Measurements from ENCODE around the gene NLRP9. TPM values are rescaled to one million over a fixed set of nuclear protein-coding genes. Genes with fewer than 3 reads are reported as not detected.
"Not testable (repeated sequence)": the region's sequence is repeated elsewhere in the genome, so short reads cannot be mapped to it uniquely, and the experiment has no call there.

The NLRP9 gene
- total RNA-seq (not detected), total RNA-seq (0 reads per million in 2 donors)

DNA sequence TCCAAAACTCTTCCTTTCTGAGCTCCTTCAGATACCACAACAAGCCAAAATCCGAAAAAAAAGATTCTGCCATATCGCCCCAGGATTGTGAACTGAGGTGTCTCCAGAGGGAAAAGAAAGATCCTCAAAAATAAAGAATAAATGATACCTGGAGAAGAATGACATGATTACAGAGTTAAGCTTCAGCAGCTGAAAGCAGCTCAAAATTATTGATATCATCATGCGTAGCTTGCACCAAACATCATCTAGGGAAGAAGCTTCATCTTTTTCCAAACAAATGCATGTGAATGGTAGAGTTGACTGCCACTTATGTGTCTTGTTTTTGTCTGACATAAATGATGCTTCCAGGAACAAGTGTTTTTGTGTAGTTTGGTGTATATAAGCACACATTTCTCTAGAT, at the start of gene NLRP9:
TSS of gene NLRP9 (minus strand) at position 101 of the 400 bp plus-strand sequence. CDS start at position 73, 28 bp downstream.
- no peaks in the 10 kb centered on the region for H3K4me1 Mint-ChIP-seq
- no peak within 1 kb of the TSS for H3K27ac Mint-ChIP-seq
- no peaks in the 10 kb centered on the region for H3K36me3 Mint-ChIP-seq (ENCODE audit: low read depth)
- H3K4me3 Mint-ChIP-seq: no peak within 1 kb of the TSS
- peaks cover 32% of the 10 kb centered on the region for H3K27me3 Mint-ChIP-seq
- H3K9me3 ChIP-seq (ENCODE audit: control insufficient read depth, low read length, poor library complexity, severe bottlenecking): no peaks in the 10 kb centered on the region
- DNase-seq (no peak), ATAC-seq (no peak)

DNA sequence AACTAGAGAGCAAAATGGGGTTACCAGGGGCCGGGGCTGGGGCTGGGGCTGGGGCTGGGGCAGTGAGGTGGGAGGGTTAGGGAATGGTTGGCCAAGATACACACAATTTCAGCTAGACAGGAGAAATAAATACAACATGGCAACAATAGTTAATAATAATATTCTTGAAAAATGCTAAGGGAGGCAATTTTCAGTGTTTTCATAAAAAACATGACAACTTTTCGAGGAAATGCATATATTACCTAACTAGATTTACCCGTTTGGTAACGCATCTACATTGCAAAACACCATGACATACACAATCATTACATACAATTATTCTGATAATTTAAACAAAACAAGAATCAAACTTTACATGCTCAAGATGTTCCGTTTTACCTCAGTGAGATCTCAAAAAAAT, 42.9 kb upstream of the NLRP9 start:
- Mint-ChIP-seq H3K27ac (no peak overlapping the region), H3K27me3 (peaks cover 61% of the 10 kb centered on the region), H3K36me3 (ENCODE audit: low read depth) (no peaks in the 10 kb centered on the region), H3K4me1 (no peaks in the 10 kb centered on the region), H3K4me3 (no peak overlapping the region)
- no peaks in the 10 kb centered on the region for H3K9me3 ChIP-seq (ENCODE audit: control insufficient read depth, low read length, poor library complexity, severe bottlenecking)
- DNase-seq: no peak
- ATAC-seq: no peak

DNA sequence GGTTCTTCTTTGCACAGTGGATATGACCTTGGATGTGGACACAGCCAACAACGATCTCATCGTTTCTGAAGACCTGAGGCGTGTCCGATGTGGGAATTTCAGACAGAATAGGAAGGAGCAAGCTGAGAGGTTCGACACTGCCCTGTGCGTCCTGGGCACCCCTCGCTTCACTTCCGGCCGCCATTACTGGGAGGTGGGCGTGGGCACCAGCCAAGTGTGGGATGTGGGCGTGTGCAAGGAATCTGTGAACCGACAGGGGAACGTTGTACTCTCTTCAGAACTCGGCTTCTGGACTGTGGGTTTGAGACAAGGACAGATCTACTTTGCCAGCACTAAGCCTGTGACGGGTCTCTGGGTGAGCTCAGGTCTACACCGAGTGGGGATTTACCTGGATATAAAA, 40.1 kb upstream of the NLRP9 start:
- Mint-ChIP-seq H3K36me3 (ENCODE audit: low read depth) (no peaks in the 10 kb centered on the region), H3K27me3 (peaks cover 60% of the 10 kb centered on the region), H3K27ac (no peak overlapping the region), H3K4me3 (no peak overlapping the region), H3K4me1 (no peaks in the 10 kb centered on the region)
- ATAC-seq (no peak), DNase-seq (no peak)
- H3K9me3 ChIP-seq (ENCODE audit: control insufficient read depth, low read length, poor library complexity, severe bottlenecking): no peaks in the 10 kb centered on the region

- H3K36me3 Mint-ChIP-seq (ENCODE audit: low read depth): no peaks in the 10 kb centered on the region
- peaks cover 55% of the 10 kb centered on the region for H3K27me3 Mint-ChIP-seq
- no peak overlapping the region for H3K4me3 Mint-ChIP-seq
- ATAC-seq (no peak), DNase-seq (no peak)
- no peak overlapping the region for H3K27ac Mint-ChIP-seq
- H3K4me1 Mint-ChIP-seq: no peaks in the 10 kb centered on the region
- no peaks in the 10 kb centered on the region for H3K9me3 ChIP-seq (ENCODE audit: control insufficient read depth, low read length, poor library complexity, severe bottlenecking)
Observed at GRCh38 chr19:55777528-55777927, 39.3 kb upstream of the NLRP9 start.

- H3K27me3 Mint-ChIP-seq: peaks cover 31% of the 10 kb centered on the region
- H3K9me3 ChIP-seq (ENCODE audit: control insufficient read depth, low read length, poor library complexity, severe bottlenecking); H3K36me3 Mint-ChIP-seq (ENCODE audit: low read depth); DNase-seq; H3K4me1 Mint-ChIP-seq; H3K4me3 Mint-ChIP-seq; H3K27ac Mint-ChIP-seq; ATAC-seq: not testable (repeated sequence)
Observed at GRCh38 chr19:55769632-55770031, 31.4 kb upstream of the NLRP9 start.

- H3K4me1 Mint-ChIP-seq; DNase-seq; H3K27ac Mint-ChIP-seq; H3K4me3 Mint-ChIP-seq; ATAC-seq; H3K36me3 Mint-ChIP-seq (ENCODE audit: low read depth); H3K9me3 ChIP-seq (ENCODE audit: control insufficient read depth, low read length, poor library complexity, severe bottlenecking): not testable (repeated sequence)
- peaks cover 31% of the 10 kb centered on the region for H3K27me3 Mint-ChIP-seq
Observed at GRCh38 chr19:55768818-55769217, 30.6 kb upstream of the NLRP9 start, which contains the start of gene RFPL4AL1. Gene RFPL4AL1, plus strand, starts transcription at chr19:55769118. Its CDS starts 2,687 bp downstream, at chr19:55771805.

- peaks cover 35% of the 10 kb centered on the region for H3K27me3 Mint-ChIP-seq
- H3K4me3 Mint-ChIP-seq: no peak overlapping the region
- H3K27ac Mint-ChIP-seq: no peak overlapping the region
- no peaks in the 10 kb centered on the region for H3K36me3 Mint-ChIP-seq (ENCODE audit: low read depth)
- H3K4me1 Mint-ChIP-seq: no peaks in the 10 kb centered on the region
- no peak for DNase-seq
- no peak for ATAC-seq
- H3K9me3 ChIP-seq (ENCODE audit: control insufficient read depth, low read length, poor library complexity, severe bottlenecking): no peaks in the 10 kb centered on the region
Observed at GRCh38 chr19:55766466-55766865, 28.3 kb upstream of the NLRP9 start.

- not testable (repeated sequence) for H3K4me1 Mint-ChIP-seq; H3K27ac Mint-ChIP-seq; DNase-seq; H3K4me3 Mint-ChIP-seq; H3K36me3 Mint-ChIP-seq (ENCODE audit: low read depth); H3K9me3 ChIP-seq (ENCODE audit: control insufficient read depth, low read length, poor library complexity, severe bottlenecking); ATAC-seq
- peaks cover 30% of the 10 kb centered on the region for H3K27me3 Mint-ChIP-seq
Observed at GRCh38 chr19:55758797-55759196, 20.6 kb upstream of the NLRP9 start, which contains the start of gene RFPL4A. Gene RFPL4A, plus strand, starts transcription at chr19:55759097. Its CDS starts 2,704 bp downstream, at chr19:55761801.

GRCh38 chr19:55756808-55757207, 18.6 kb upstream of the NLRP9 start:
- not testable (repeated sequence) for H3K36me3 Mint-ChIP-seq (ENCODE audit: low read depth); H3K9me3 ChIP-seq (ENCODE audit: control insufficient read depth, low read length, poor library complexity, severe bottlenecking); H3K4me1 Mint-ChIP-seq; H3K27ac Mint-ChIP-seq; H3K4me3 Mint-ChIP-seq; DNase-seq; ATAC-seq
- peaks cover 36% of the 10 kb centered on the region for H3K27me3 Mint-ChIP-seq

DNA sequence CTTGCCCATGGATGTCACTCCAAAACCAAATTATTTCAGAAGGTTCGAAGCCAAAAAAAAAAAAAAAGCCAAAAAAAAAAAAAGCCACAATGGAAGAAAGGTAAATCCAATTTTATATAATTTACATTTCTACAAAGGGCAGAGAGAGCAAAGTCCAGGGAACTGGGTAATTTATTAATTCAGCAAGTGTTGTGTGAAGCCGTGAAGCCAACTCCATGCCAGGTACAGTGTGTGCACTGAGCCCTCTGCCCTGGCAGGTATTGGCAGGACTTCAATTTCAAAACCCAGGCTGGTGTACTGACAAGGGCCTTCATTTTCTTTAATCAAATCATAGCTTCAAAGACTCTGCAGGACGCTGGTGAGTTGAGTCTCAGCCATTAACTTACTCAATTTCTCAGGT, 15.2 kb upstream of the NLRP9 start:
- Mint-ChIP-seq H3K4me1 (no peaks in the 10 kb centered on the region), H3K27ac (peak overlapping the region; percentile 49), H3K4me3 (no peak overlapping the region), H3K36me3 (ENCODE audit: low read depth) (no peaks in the 10 kb centered on the region), H3K27me3 (peaks cover 20% of the 10 kb centered on the region)
- ATAC-seq (no peak), DNase-seq (no peak)
- H3K9me3 ChIP-seq (ENCODE audit: control insufficient read depth, low read length, poor library complexity, severe bottlenecking): no peaks in the 10 kb centered on the region

DNA sequence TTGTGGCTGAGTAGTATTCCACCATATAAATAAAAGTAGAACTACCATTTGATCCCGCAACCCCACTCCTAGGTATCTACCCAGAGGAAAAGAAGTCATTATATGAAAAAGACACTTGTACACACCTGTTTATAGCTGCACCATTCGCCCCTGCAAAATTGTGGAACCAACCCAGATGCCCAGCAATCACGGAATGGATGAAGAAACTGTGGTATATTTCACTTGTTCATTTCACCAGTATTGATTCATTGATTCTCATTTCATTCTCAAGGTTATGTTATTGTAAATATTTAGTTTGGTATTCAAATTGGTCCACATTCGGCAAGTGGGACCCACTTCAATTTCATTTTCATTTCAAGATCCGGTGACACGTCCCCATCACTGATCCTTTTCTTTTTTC, 12.5 kb upstream of the NLRP9 start:
- H3K9me3 ChIP-seq (ENCODE audit: control insufficient read depth, low read length, poor library complexity, severe bottlenecking): no peaks in the 10 kb centered on the region
- H3K4me1 Mint-ChIP-seq: no peaks in the 10 kb centered on the region
- peaks cover 11% of the 10 kb centered on the region for H3K27me3 Mint-ChIP-seq
- ATAC-seq (no peak), DNase-seq (no peak)
- H3K36me3 Mint-ChIP-seq (ENCODE audit: low read depth): no peaks in the 10 kb centered on the region
- no peak overlapping the region for H3K4me3 Mint-ChIP-seq
- H3K27ac Mint-ChIP-seq: no peak overlapping the region

DNA sequence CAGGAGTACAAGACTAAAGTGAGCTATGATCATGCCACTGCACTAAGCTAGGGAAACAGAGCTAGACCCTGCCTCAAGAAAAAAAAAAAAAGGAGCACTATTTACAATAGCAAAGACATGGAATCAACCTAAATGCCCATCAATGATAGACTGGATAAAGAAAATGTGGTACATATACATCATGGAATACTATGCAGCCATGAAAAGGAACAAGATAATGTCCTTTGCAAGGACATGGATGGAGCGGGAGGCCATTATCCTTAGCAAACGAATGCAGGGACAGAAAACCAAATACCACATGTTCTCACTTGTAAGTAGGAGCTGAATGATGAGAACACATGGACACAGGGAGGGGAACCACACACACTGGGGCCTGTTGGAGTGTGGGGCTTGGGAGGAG, 7.8 kb downstream of the NLRP9 start:
- not testable (repeated sequence) for H3K4me3 Mint-ChIP-seq; H3K4me1 Mint-ChIP-seq; H3K27ac Mint-ChIP-seq; H3K36me3 Mint-ChIP-seq (ENCODE audit: low read depth); ATAC-seq; H3K9me3 ChIP-seq (ENCODE audit: control insufficient read depth, low read length, poor library complexity, severe bottlenecking); DNase-seq
- H3K27me3 Mint-ChIP-seq: peaks cover 18% of the 10 kb centered on the region

DNA sequence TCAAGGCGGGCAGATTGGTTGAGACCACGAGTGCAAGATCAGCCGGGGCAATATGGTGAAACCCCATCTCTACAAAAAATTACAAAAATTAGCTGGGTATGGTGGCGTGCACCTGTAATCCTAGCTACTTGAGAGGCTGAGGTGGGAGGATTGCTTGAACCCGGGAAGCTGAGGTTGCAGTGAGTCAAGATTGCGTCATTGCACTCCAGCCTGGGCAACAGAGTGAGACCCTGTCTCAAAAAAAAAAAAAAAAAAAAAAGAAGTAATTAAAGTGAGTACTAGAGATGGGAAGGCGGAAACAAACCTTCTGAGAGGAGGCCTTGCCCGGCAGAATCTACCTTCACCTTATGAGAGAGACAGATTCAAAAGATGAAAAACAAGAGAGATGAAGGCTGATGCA, 14.7 kb downstream of the NLRP9 start:
- DNase-seq: no peak

GRCh38 chr19:55720801-55721200, 17.4 kb downstream of the NLRP9 start:
- peaks cover 40% of the 10 kb centered on the region for H3K27me3 Mint-ChIP-seq
- H3K9me3 ChIP-seq (ENCODE audit: control insufficient read depth, low read length, poor library complexity, severe bottlenecking): peaks cover 5% of the 10 kb centered on the region
- no peak overlapping the region for H3K27ac Mint-ChIP-seq
- DNase-seq (no peak), ATAC-seq (no peak)
- no peaks in the 10 kb centered on the region for H3K4me1 Mint-ChIP-seq
- H3K4me3 Mint-ChIP-seq: no peak overlapping the region
- peaks cover 2% of the 10 kb centered on the region for H3K36me3 Mint-ChIP-seq (ENCODE audit: low read depth)

More for the DNA sequence above, 14.7 kb downstream of the NLRP9 start:
- H3K9me3 ChIP-seq (ENCODE audit: control insufficient read depth, low read length, poor library complexity, severe bottlenecking): peaks cover 5% of the 10 kb centered on the region
- H3K4me1 Mint-ChIP-seq: no peaks in the 10 kb centered on the region
- no peak overlapping the region for H3K27ac Mint-ChIP-seq
- peaks cover under 1% of the 10 kb centered on the region for H3K36me3 Mint-ChIP-seq (ENCODE audit: low read depth)
- no peak for ATAC-seq
- H3K27me3 Mint-ChIP-seq: peaks cover 39% of the 10 kb centered on the region
- no peak overlapping the region for H3K4me3 Mint-ChIP-seq

Measured in T-helper 17 cell (primary cell).